ENCODE data around the gene TMEM59L.

DNA sequence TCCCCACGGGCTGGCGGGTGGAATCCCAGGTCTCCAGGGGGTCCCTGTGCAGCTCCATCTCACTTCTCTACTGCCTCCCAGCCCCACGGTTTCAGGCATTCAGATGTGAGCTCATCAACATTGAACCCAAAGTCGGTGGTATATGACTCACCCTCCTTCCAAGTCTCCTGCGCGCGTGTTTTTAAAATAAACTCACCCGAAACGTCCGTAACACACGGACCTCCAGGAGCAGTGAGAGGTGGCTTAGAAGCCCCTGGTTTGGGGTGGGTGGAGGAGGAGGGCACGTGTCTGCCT lies 56.8 kb downstream of the TMEM59L start:
- TF ChIP-seq SIN3A (IDR thresholded peaks at IDR 0.05; ENCODE audit: borderline replicate concordance, insufficient read depth, low read depth, low read length) (no peak), TCF7L2 (IDR thresholded peaks at IDR 0.05; ENCODE audit: low read depth, low read length) (no peak)

Data from Panc1 (cell line).